Mesendoderm (in vitro differentiated cells): Measurements from ENCODE around the gene SPATA12.

Experiments
- DNase-seq: peaks from one replicate; pipeline ENCODE4 v3.0.0; 2013
- H2AK5ac ChIP-seq: 2 replicates; pipeline ENCODE4 v1.6.1; 2013; ENCODE audit warnings: low read length, inconsistent platforms
- H2BK120ac ChIP-seq: 2 replicates; pipeline ENCODE4 v1.6.1; 2013; ENCODE audit warnings: low read depth, mild to moderate bottlenecking, low read length, moderate library complexity, mixed read lengths
- H2BK15ac ChIP-seq: replicated peaks from 2 replicates; pipeline ENCODE4 v1.6.1; 2013; ENCODE audit warnings: low read depth, mild to moderate bottlenecking, moderate library complexity
- H2BK5ac ChIP-seq: 2 replicates; pipeline ENCODE4 v1.6.1; 2013; ENCODE audit warnings: low read length, inconsistent platforms
- H3K18ac ChIP-seq: 2 replicates; pipeline ENCODE4 v1.6.1; 2013; ENCODE audit warnings: mild to moderate bottlenecking, low read length, mixed read lengths
- H3K23ac ChIP-seq: one replicate; pipeline ENCODE4 v1.6.1; 2013; ENCODE audit warnings: low read length
- H3K27ac ChIP-seq: 2 replicates; pipeline ENCODE4 v1.5.1; 2013; ENCODE audit warnings: low read depth, mild to moderate bottlenecking, inconsistent platforms, low read length, moderate library complexity
- H3K27me3 ChIP-seq: 2 replicates; pipeline ENCODE4 v1.6.1; 2013; ENCODE audit warnings: low read length, control low read depth, mild to moderate bottlenecking, inconsistent platforms; ENCODE audit not compliant: insufficient read depth, poor library complexity
- H3K36me3 ChIP-seq: 2 replicates; pipeline ENCODE4 v1.6.1; 2013; ENCODE audit warnings: low read length, inconsistent platforms; ENCODE audit not compliant: control insufficient read depth, insufficient read depth
- H3K4ac ChIP-seq: one replicate; pipeline ENCODE4 v1.6.1; 2013; ENCODE audit warnings: low read depth, mild to moderate bottlenecking, low read length, moderate library complexity
- H3K4me1 ChIP-seq: 2 replicates; pipeline ENCODE4 v1.6.1; 2013; ENCODE audit warnings: low read depth, low read length, inconsistent platforms; ENCODE audit not compliant: control insufficient read depth
- H3K4me2 ChIP-seq: 2 replicates; pipeline ENCODE4 v1.6.1; 2013; ENCODE audit warnings: low read length
- H3K4me3 ChIP-seq: 2 replicates; pipeline ENCODE4 v1.5.1; 2013; ENCODE audit warnings: mild to moderate bottlenecking, low read length
- H3K56ac ChIP-seq: one replicate; pipeline ENCODE4 v1.6.1; 2013; ENCODE audit warnings: low read length
- H3K79me1 ChIP-seq: 2 replicates; pipeline ENCODE4 v1.6.1; 2013; ENCODE audit warnings: low read length, inconsistent platforms
- H3K79me2 ChIP-seq: 2 replicates; pipeline ENCODE4 v1.6.1; 2013; ENCODE audit warnings: mild to moderate bottlenecking, low read length; ENCODE audit not compliant: control insufficient read depth, insufficient read depth
- H3K9ac ChIP-seq: 2 replicates; pipeline ENCODE4 v1.6.1; 2013; ENCODE audit warnings: low read length, inconsistent platforms
- H4K5ac ChIP-seq: one replicate; pipeline ENCODE4 v1.6.1; 2013; ENCODE audit warnings: low read length
- H4K8ac ChIP-seq: one replicate; pipeline ENCODE4 v1.6.1; 2013; ENCODE audit warnings: low read depth, mild to moderate bottlenecking, control low read depth, low read length, moderate library complexity
- WGBS: extraction: QIAGEN DNeasy Blood & Tissue Kit; methylation state at CpG from one replicate; pipeline ENCODE4 v1.1.7; 2013; ENCODE audit warnings: low lambda C conversion rate, missing lambda C conversion rate; ENCODE audit not compliant: insufficient coverage; ENCODE audit errors: extremely low coverage; 5-methylcytosine and 5-hydroxymethylcytosine counted together

The SPATA12 gene

DNA sequence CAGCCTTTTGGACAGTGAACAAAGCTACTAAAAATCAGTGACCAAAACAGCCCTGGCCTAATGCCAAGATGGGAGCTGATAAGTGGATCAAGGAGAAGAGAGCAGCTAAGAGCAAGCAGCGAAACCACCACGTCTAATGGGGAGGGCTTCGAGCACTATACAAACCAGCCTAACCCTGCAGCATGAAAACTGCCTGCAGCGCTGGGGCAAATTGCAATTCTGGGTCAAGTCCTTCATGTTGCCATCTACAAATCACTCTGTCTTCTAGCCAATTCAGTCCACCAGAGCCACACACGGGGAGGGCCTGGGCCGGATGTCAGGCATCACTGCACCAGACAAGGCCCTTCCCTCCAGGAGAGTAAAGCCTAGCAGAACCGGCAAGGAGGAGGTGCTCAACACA, 30.5 kb upstream of the SPATA12 start:
- Histone ChIP-seq H2AK5ac (no peak overlapping the region), H2BK5ac (no peak overlapping the region), H3K23ac (no peak overlapping the region), H3K36me3 (no peaks in the 10 kb centered on the region), H2BK120ac (no peak overlapping the region), H3K79me1 (no peaks in the 10 kb centered on the region), H3K4ac (no peak overlapping the region), H3K9ac (no peak overlapping the region), H3K18ac (no peak overlapping the region), H3K56ac (no peak overlapping the region), H2BK15ac (no peak overlapping the region), H4K8ac (no peak overlapping the region), H4K5ac (no peak overlapping the region), H3K27ac (no peak overlapping the region), H3K4me2 (no peak overlapping the region), H3K4me1 (no peaks in the 10 kb centered on the region), H3K79me2 (no peaks in the 10 kb centered on the region), H3K4me3 (no peak overlapping the region), H3K27me3 (no peaks in the 10 kb centered on the region)
- WGBS, result no CpG with 5 or more reads among the region's 7 CpGs
- no peak for DNase-seq

DNA sequence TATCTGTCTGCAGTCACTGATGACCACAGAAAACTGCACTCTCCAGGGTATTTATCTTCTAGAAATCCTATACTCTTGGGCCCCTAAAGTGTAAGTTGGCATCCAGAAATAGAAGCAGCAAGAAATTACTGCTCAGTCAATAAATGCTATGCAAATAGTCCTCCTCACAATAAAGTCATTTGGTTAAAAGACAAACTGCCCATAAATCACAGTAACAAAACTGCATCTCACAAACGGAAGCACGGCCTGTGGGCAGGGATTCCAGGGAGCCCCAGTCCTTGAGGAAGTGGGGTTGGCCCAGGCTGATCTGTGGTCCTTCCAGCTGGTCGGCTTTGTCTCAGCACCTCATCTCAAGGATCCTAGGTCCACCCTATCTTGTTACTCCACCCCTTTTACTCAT, 29.7 kb upstream of the SPATA12 start:
- Histone ChIP-seq H2BK120ac (no peak overlapping the region), H2BK15ac (no peak overlapping the region), H3K4ac (no peak overlapping the region), H3K18ac (no peak overlapping the region), H3K9ac (no peak overlapping the region), H4K5ac (no peak overlapping the region), H3K27ac (no peak overlapping the region), H3K23ac (no peak overlapping the region), H3K4me2 (no peak overlapping the region), H3K56ac (no peak overlapping the region), H3K36me3 (no peaks in the 10 kb centered on the region), H4K8ac (no peak overlapping the region), H2AK5ac (no peak overlapping the region), H3K4me1 (no peaks in the 10 kb centered on the region), H2BK5ac (no peak overlapping the region), H3K79me2 (no peaks in the 10 kb centered on the region), H3K4me3 (no peak overlapping the region), H3K79me1 (no peaks in the 10 kb centered on the region), H3K27me3 (no peaks in the 10 kb centered on the region)
- WGBS, result no CpG with 5 or more reads among the region's 3 CpGs
- DNase-seq, result no peak

DNA sequence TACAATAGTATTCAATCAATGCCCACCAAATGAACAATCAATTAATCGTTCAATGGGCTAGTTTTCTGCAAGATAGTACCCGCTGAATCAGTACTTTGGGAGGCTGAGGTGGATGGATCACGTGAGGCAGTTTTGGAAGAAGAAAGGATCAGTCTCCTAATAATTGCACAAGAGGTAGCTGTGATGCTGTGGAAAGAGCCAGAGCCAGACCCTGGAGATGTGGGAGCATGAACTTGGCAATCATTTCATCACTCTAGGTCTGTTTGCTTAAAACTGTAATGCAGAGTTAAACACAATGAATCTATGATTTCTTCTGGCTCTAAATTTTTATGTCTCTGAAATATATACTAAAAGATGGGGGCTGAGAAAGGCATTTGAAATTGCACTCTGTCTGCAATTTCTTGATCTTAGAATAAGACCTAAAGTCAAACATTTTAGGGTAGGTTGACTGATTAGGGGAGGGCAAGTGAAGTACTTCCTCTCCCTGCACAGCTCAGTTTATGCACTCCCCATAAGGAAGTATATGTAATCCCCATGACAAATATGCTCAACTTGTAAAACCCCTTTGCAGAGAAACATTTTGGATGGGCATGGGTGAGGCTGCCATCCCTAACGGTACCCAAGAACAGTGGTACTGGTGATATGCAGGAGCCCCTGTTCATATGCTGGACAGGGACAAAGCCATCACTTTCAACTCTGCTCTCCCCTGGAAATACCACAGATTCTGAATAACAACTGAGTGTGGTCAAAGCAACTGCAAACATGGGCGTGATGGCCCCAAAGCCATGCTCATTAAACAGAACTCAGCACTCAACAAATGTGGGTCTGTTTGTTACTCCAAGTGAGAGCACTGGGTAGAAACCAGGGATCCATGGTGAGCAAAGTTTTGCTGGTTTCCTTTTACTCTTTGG, 28.6 kb upstream of the SPATA12 start:
- no CpG with 5 or more reads among the region's 5 CpGs for WGBS
- no peak overlapping the region for H3K23ac ChIP-seq
- no peak overlapping the region for H3K27ac ChIP-seq
- H3K9ac ChIP-seq, result no peak overlapping the region
- H2BK15ac ChIP-seq, result no peak overlapping the region
- no peak overlapping the region for H3K56ac ChIP-seq
- no peak overlapping the region for H3K18ac ChIP-seq
- H3K4me1 ChIP-seq, result no peaks in the 10 kb centered on the region
- no peak overlapping the region for H2BK120ac ChIP-seq
- no peaks in the 10 kb centered on the region for H3K36me3 ChIP-seq
- no peak overlapping the region for H3K4me2 ChIP-seq
- no peak for DNase-seq
- H3K79me1 ChIP-seq, result no peaks in the 10 kb centered on the region
- H3K27me3 ChIP-seq, result no peaks in the 10 kb centered on the region
- no peak overlapping the region for H4K5ac ChIP-seq
- no peak overlapping the region for H3K4me3 ChIP-seq
- no peak overlapping the region for H3K4ac ChIP-seq
- H4K8ac ChIP-seq, result no peak overlapping the region
- H3K79me2 ChIP-seq, result no peaks in the 10 kb centered on the region
- H2AK5ac ChIP-seq, result no peak overlapping the region
- H2BK5ac ChIP-seq, result no peak overlapping the region

DNA sequence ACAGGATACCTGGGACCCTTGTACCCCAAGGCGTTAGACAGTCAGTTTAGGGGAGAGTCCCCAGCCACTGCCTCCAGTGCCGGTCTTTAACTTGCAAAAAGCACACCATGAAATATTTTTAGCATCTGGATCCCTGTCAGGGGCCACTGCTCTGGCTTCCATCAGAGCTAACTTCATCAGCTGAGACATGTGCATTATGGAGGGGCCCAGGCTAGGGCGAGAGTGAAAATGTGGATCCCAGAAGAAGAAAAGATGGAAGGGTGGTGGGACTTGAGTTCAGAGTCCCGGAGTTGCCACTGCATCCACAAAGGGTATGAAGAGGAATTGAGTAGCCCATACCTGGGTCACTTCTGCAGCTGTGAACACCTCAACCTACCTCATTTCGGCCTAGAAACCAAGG, 23.5 kb upstream of the SPATA12 start:
- H3K56ac ChIP-seq, result no peak overlapping the region
- no peak overlapping the region for H3K4me2 ChIP-seq
- H2BK120ac ChIP-seq, result no peak overlapping the region
- H4K5ac ChIP-seq, result no peak overlapping the region
- no peak overlapping the region for H4K8ac ChIP-seq
- no peak overlapping the region for H3K18ac ChIP-seq
- H3K27me3 ChIP-seq, result no peaks in the 10 kb centered on the region
- no peak overlapping the region for H3K9ac ChIP-seq
- H3K79me2 ChIP-seq, result no peaks in the 10 kb centered on the region
- no peak overlapping the region for H3K4me3 ChIP-seq
- no peak overlapping the region for H3K4ac ChIP-seq
- H2BK15ac ChIP-seq, result no peak overlapping the region
- no CpG with 5 or more reads among the region's 5 CpGs for WGBS
- H2BK5ac ChIP-seq, result no peak overlapping the region
- H3K36me3 ChIP-seq, result no peaks in the 10 kb centered on the region
- peaks cover 2% of the 10 kb centered on the region for H3K79me1 ChIP-seq
- no peak overlapping the region for H3K27ac ChIP-seq
- H2AK5ac ChIP-seq, result no peak overlapping the region
- DNase-seq, result no peak
- H3K23ac ChIP-seq, result no peak overlapping the region
- H3K4me1 ChIP-seq, result no peaks in the 10 kb centered on the region

DNA sequence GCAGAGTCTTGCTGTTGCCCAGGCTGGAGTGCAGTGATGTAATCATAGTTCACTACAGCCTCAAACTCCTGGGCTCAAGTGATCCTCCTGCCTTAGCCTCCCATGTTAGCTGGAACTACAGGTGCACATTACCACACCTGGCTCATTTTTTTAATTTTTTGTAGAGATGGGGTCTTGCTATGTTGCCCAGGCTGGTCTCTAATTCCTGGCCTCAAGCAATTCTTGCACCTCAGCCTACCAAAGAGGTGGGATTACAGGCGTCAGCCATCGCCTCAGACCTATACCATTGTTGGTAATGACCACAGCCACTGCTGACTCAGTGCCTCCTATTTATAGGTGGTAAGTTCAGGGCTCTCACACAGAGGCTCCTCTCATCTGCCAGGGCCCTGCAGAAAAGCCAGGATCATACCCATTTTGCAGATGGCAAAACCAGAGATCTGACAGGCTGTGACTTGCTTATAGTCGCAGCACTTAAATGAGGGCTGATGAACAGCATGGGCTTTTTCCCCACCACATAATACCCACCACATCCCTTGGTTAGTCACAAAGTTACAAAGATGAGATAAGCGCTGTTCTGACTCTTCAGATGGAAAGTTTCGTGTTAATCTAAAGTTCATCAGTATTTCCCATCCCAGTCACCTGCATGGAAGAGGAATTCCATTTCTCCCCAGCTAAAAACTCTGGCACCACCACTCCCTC, 21.8 kb upstream of the SPATA12 start:
- no peak overlapping the region for H3K23ac ChIP-seq
- no peak for DNase-seq
- H3K18ac ChIP-seq, result no peak overlapping the region

More for the DNA sequence above, 21.8 kb upstream of the SPATA12 start:
- no peak overlapping the region for H4K8ac ChIP-seq
- H3K36me3 ChIP-seq, result no peaks in the 10 kb centered on the region
- H3K4me1 ChIP-seq, result no peaks in the 10 kb centered on the region
- no peak overlapping the region for H2BK120ac ChIP-seq
- H3K27ac ChIP-seq, result no peak overlapping the region
- no CpG with 5 or more reads among the region's 5 CpGs for WGBS
- H3K9ac ChIP-seq, result no peak overlapping the region
- H4K5ac ChIP-seq, result no peak overlapping the region
- no peak overlapping the region for H2BK15ac ChIP-seq
- no peak overlapping the region for H3K4me3 ChIP-seq
- no peaks in the 10 kb centered on the region for H3K27me3 ChIP-seq
- no peak overlapping the region for H2BK5ac ChIP-seq
- H2AK5ac ChIP-seq, result no peak overlapping the region
- H3K79me1 ChIP-seq, result peaks cover 2% of the 10 kb centered on the region
- no peaks in the 10 kb centered on the region for H3K79me2 ChIP-seq
- no peak overlapping the region for H3K4ac ChIP-seq
- H3K56ac ChIP-seq, result no peak overlapping the region
- H3K4me2 ChIP-seq, result no peak overlapping the region
